Stimulated activated naive CD4-positive, alpha-beta T cell treated with Interleukin-2 at 50 U/mL for 16 hours (primary cell): Measurements from ENCODE around the gene MID1.

Experiments used
- DNase-seq: peaks from one replicate; lab custom pipeline; 2025; lab: John Stamatoyannopoulos, UW

Gene MID1

GRCh38 chrX:10576777-10577447 is 43.5 kb downstream of the MID1 start:
- DNase-seq = no peak

- DNase-seq = no peak
Observed at GRCh38 chrX:10576186-10576585, 44.2 kb downstream of the MID1 start.

GRCh38 chrX:10574663-10575062 is 45.7 kb downstream of the MID1 start:
- DNase-seq = no peak

DNA sequence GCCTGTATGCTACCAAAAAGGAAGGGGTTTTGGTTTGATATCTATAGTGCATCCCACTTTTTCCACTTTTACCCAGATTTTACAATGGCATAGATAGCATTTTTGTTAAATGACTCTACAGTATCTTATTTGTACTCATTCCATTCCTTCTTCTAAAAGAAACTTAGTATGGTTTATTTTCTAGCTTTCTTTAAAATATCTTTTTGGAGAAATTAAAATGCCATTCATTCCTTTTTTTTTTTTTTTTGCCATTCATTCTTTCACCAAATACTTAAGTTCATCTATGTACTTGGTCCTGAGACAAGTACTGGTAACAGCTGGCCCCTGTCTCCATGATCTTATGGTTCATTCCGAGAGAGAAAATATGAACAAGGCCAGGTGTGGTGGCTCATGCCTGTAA is 49.1 kb downstream of the MID1 start:
- no peak for DNase-seq

DNA sequence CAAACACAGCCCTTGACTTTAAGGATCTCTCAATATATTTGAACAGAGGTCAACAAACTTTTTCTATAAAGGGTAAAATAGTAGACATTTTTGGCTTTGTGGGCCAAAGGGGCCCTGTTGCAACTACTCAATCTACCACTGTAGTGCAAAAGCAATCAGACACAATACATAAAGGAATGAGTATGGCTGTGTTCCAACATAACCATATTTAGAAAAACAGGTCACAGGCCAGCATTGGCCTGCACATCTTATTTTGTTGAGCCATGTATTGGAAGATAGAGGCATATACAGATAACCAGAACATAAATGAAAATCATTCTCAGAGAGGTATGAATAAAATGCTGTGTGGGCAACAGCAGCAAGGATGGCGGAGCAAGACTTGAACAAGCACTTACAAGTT is 49.8 kb downstream of the MID1 start:
- no peak for DNase-seq

DNA sequence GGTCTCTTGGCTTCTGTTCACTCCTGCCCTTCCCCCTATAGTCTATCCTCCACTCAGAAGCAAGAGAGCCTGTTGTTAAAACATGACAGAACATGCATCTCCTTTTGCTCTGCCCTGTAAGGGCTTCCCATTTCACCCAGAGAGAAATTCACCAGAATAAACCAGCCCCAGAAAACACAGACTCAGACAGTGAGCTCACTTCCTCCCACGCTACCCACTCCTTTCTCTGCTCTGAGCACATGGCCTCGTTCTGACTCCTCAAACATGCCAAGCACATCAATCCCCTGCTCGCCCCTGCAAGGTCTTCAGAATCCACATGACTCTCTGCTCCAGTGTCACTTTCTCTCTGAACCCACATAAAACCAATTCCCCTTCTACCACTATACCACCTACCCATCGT is 50.4 kb downstream of the MID1 start:
- DNase-seq = no peak

DNA sequence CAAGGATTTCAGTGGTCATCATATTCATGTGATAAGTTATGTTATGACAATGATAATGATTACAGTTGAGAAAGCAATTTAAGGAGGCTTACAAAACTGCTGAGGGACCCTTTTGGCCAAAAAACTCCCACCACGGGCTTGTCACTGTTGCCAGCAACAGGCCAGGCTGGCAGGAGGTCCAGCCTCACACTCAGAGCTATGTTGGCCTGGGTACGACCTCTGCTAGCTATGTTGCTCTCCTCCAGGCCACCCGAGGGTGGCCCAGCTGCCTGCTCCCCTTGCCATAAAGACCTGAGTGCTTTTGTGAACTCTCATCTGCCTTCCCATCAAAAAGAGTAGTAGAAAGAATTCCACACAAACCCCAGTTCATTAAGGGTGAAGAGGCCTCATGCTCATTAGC is 52.0 kb downstream of the MID1 start:
- DNase-seq = no peak

GRCh38 chrX:10567136-10567535 is 53.2 kb downstream of the MID1 start:
- no peak for DNase-seq

DNA sequence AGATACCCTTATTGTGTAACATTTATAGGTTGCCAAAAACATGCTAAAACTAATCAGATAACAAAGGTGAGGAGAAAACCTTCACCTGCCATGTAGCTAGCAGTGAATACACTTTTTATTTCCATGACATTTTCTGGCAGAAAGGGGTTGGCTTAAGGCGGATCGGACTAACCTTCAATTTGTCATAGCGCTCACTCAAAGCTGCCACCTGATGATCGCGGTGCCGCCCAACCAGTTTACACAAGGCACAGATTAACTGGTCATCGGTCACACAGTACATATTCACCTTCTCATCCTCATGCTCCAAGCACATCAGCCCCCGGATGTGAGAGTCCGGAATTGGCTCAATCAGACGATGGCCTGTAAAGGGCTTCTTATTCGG is 53.7 kb downstream of the MID1 start:
- no peak for DNase-seq

GRCh38 chrX:10564484-10564883 is 55.9 kb downstream of the MID1 start:
- DNase-seq = no peak

DNA sequence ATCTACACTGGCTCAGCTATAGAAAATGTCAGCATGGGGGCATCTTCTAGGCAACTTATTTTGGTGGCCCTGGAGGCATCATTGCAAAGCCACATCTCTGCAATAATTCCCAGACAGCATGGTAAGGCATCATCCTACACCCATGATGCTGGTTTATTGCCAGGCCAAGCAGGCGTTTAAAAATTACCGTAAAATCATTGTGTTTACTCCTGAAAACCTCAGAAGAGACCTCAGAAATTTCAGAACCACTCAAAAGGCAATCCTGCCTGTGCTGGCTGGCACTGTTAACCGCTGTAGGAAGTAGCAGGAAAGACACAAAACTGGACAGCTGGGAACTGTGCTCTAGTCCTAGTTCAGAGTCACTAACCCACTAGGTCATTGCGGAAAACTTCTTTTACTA is 63.2 kb downstream of the MID1 start:
- DNase-seq = no peak

- no peak for DNase-seq
Observed at GRCh38 chrX:10556405-10556804, 64.0 kb downstream of the MID1 start.

DNA sequence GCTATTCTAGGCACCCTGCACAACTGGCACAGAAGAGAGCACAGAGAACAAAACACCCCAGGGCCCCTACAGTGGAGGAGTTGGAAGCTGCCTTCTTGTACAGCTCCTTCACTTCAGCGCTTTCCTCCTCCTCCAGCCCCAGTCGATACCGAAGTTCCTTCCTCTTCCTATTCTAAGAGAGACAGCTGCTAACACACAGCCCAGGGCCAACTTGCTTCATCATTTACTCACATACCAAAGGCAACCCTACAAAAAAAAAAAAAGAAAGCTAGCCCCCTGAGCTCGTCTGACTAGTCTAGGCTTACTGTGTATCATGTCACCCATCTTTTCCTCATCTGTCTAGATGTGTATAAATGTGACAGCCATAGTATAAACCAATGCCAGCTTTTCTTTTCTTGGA is 64.5 kb downstream of the MID1 start:
- no peak for DNase-seq

DNA sequence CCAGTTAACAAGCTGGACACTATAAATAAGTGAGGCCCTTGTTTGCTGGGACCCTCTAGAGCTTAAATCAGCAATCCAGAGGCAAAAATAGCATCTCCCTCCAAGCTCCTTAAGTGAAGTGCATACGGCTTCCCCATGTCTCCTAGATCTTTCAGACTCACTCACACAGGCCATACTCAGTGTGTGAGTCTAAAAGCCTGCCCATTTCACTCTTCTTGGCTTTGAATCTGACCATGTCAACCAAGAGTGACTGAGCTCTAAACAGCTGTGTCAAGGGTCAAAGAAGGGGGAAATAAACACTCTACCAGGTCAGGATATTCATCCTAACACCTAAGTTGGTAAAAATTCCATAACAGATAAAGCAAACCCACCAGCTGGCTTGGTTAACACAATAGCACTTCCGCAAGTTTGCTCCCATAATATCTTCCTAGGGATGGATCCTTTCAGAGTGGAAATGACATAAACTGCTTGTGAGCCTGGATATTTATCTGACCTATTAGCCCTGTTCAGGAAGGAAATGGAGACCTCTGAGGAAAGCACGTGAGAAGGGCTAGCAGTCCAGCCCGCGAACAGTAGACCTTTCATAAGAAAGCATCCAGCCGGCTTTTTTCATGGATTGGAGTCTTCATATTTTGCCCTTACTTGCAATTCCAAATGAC is 65.6 kb downstream of the MID1 start:
- no peak for DNase-seq

DNA sequence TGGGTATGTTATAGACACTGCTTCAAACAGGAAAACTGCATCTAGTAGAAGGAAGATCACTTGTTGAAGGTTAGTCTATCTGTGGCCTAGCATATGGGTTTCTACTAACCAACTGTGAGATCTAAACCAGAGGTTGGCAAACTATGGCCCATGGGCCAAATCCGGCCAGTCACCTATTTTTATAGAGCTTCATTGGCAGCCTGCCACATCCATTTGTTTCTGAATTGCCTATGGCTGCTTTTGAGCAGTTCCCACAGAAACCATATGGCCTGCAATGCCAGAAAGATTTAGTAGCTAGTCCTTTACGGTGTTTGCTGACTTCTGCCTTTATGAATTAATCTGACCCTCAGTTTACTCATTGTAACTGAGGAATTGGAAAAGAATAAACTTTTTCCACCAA is 71.1 kb downstream of the MID1 start:
- DNase-seq = no peak

GRCh38 chrX:10548688-10549087 is 71.7 kb downstream of the MID1 start:
- DNase-seq = no peak

DNA sequence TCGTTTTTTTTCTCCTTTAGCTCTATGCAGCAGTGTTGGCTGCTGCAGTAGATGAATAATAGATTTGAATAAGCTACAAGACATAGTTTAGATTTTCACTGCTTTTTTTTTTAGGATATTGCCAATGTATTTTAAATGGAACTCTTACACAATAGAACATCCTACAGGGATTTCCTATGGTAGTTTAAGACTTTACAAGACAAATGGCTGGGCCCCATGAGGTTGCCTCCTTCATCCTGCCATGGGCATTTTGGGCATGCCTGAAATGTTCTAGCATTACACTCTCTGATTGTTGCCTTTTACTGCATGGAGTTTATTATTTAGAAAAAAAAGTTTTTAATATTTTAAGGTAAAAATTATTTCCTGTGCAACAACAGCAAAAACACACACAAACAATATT is 74.5 kb downstream of the MID1 start:
- no peak for DNase-seq

GRCh38 chrX:10542586-10542985 is 77.8 kb downstream of the MID1 start:
- DNase-seq = no peak

GRCh38 chrX:10538831-10539230 is 81.6 kb downstream of the MID1 start:
- no peak for DNase-seq

GRCh38 chrX:10537308-10537707 is 83.1 kb downstream of the MID1 start:
- no peak for DNase-seq

- DNase-seq = no peak
Observed at GRCh38 chrX:10536744-10537143, 83.6 kb downstream of the MID1 start.

GRCh38 chrX:10534611-10535010 is 85.8 kb downstream of the MID1 start:
- DNase-seq = no peak

DNA sequence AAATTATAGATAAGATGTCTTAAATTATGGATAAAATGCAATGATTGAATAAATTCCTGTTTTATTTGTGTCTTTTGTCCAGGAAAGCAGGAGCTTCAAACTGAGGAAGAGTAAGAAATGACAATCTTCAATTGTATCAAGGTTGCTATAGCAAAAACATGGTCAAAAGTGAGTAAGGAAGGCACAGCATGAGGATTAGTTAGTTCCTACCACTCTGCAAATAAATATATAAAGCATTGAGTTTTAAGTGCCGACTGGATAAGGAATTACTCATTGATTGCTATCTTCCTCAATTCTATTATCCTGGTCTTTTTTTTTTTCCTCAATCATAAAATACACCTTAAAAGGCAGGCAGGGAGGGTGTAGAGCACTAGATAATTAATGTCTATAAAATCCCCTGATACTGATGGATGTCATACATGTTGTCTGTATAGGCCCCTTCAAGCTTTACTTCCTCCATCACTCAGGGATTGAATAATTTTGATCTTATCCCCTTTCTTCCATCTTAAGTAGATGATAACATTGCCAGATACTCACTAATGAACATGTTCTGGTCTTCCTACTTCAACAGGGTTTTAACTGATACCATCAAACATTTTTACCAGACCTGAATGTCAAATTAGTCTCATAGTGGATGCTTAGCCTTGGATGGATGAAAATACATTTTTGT is 86.6 kb downstream of the MID1 start:
- no peak for DNase-seq

DNA sequence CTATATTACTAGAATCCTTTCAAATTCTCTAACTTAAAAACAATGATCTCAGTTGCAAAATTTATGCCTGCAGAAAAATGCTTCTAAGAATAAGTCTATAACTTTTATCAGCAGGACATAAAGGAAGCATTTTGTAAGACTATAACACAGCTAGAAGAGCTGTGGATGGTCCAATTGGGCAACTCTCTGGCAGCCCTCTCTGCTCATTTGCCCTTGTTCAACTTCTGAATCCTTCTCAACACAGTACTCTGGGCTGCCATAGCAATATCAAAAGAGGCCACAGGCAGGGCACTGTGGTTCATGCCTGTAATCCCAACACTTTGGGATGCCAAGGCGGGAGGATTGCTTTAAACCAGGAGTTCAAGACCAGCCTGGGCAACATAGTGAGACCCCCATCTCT is 88.5 kb downstream of the MID1 start:
- DNase-seq = no peak
